ENCODE data around the gene TAF1. TPM values are rescaled to one million over a fixed set of nuclear protein-coding genes. Genes with fewer than 3 reads are reported as not detected.
"Not testable (repeated sequence)": the region's sequence is repeated elsewhere in the genome, so short reads cannot be mapped to it uniquely, and the experiment has no call there.

Gene TAF1
- total and polyA plus RNA-seq, 2 of the 13 experiments (the other 11 are each of a cell fraction or from before 2014, with no cell fraction given): 8.1 to 17.7 TPM

DNA sequence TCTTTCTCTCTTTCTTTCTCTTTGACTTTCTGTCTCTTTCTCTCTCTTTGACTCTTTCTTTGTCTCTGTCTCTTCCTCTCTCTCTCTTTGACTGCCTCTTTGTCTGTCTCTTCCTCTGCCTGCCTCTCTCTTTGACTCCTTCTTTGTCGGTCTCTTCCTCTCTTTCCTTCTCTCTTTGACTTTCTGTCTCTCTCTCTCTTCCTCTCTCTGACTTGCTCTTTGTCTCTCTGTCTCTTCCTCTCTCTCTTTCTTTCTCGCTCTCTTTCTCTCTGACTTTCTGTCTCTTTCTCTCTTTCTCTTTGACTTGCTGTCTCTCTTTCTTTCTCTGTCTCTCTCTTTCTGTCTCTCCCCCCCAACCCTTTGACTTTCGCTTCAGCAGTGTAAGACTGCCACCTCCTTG is 130.3 kb downstream of the TAF1 start (continued):
- TF ChIP-seq, protein P1, sequence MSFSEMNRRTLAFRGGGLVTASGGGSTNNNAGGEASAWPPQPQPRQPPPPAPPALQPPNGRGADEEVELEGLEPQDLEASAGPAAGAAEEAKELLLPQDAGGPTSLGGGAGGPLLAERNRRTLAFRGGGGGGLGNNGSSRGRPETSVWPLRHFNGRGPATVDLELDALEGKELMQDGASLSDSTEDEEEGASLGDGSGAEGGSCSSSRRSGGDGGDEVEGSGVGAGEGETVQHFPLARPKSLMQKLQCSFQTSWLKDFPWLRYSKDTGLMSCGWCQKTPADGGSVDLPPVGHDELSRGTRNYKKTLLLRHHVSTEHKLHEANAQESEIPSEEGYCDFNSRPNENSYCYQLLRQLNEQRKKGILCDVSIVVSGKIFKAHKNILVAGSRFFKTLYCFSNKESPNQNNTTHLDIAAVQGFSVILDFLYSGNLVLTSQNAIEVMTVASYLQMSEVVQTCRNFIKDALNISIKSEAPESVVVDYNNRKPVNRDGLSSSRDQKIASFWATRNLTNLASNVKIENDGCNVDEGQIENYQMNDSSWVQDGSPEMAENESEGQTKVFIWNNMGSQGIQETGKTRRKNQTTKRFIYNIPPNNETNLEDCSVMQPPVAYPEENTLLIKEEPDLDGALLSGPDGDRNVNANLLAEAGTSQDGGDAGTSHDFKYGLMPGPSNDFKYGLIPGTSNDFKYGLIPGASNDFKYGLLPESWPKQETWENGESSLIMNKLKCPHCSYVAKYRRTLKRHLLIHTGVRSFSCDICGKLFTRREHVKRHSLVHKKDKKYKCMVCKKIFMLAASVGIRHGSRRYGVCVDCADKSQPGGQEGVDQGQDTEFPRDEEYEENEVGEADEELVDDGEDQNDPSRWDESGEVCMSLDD (CRISPR knock-in tag; IDR thresholded peaks at IDR 0.05; ENCODE audit: borderline replicate concordance): no peak

DNA sequence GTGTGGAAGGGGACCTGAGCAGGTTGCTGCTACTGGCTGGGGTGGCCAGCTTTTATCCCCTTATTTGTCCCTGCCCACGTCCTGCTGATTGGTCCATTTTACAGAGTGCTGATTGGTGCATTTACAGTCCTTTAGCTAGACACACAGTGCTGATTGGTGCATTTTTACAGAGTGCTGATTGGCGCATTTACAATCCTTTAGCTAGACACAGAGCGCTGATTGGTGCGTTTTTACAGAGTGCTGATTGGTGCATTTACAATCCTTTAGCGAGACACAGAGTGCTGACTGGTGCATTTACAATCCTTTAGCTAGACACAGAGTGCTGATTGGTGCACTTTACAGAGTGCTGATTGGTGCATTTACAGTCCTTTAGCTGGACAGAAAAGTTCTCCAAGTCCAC is 135.9 kb downstream of the TAF1 start:
- H3K4me3 ChIP-seq (replicated peaks in 1 of 3; ENCODE audit: insufficient read depth in 1 of 3, low read depth in 2 of 3, low read length in 3 of 3); H3K27me3 ChIP-seq (ENCODE audit: control insufficient read depth in 1 of 2, insufficient read depth in 2 of 2, low read length in 2 of 2); H3K9ac ChIP-seq (ENCODE audit: insufficient read depth, low read depth, low read length); H3K27ac ChIP-seq (ENCODE audit: extremely low read length, insufficient read depth, low read length); H2AFZ ChIP-seq (ENCODE audit: low read length); POLR2A ChIA-PET; DNase-seq (ENCODE audit: low spot score); BruUV-seq (replicated peaks); FAIRE-seq; H3K4me2 ChIP-seq (ENCODE audit: low read depth, low read length); in situ Hi-C loops (cut with HindIII; ENCODE audit: extremely low pct_ligation_motif_present, low pct_unique_long_range_greater_than_20kb); intact Hi-C loops (cut with micrococcal nuclease; ENCODE audit: unreplicated experiment); CTCF ChIA-PET (ENCODE audit: low intra/inter-chr PET ratio, low total read pairs); H3K79me2 ChIP-seq (ENCODE audit: insufficient read depth, low read length); H3K4me1 ChIP-seq (ENCODE audit: insufficient read depth, low read length); ATAC-seq; H4K20me1 ChIP-seq (ENCODE audit: insufficient read depth, low read length); H3K9me3 ChIP-seq (ENCODE audit: low read length); H3K36me3 ChIP-seq (replicated peaks in 1 of 2; ENCODE audit: control insufficient read depth in 1 of 2, insufficient read depth in 2 of 2, low read length in 2 of 2): not testable (repeated sequence)
- WGBS (ENCODE audit: low lambda C conversion rate): 87% methylated on average over 5 of the region's 5 CpGs
- TF ChIP-seq MAFF (IDR thresholded peaks at IDR 0.05; ENCODE audit: low read depth, low read length) (peak; percentile 11; the same call in 1 of the 2 replicates), NFYC (CRISPR knock-in tag; IDR thresholded peaks at IDR 0.05) (peak; percentile 11; the same call in 1 of the 2 replicates)

DNA sequence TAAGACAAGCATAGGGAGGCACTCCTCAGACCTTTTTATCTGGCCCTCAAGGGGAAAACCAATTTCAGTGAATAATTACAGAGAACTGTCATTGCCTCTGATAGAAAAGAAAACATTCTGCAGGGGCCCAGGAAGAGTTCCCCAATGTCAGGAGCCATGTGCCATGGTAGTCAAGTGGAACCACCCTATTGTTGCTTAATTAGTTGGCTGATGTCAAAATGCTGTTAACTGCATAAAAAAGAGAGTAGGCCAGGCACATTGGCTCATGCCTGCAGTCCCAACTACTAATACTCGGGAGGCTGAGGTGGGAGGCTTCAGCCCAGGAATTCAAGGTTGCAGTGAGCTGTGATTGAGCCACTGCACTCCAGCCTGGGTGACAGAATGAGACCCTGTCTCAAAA is 138.2 kb downstream of the TAF1 start:
- H4K20me1 ChIP-seq (ENCODE audit: insufficient read depth, low read length): no peaks in the 10 kb centered on the region
- ChIA-PET CTCF (ENCODE audit: low intra/inter-chr PET ratio, low total read pairs) (no interaction called here), POLR2A (no interaction called here)
- no peaks in the 10 kb centered on the region for H3K27me3 ChIP-seq (ENCODE audit: control insufficient read depth in 1 of 2, insufficient read depth in 2 of 2, low read length in 2 of 2)
- DNase-seq (ENCODE audit: low spot score): no peak
- H3K27ac ChIP-seq (ENCODE audit: extremely low read length, insufficient read depth, low read length): no peak overlapping the region
- no peaks in the 10 kb centered on the region for H3K36me3 ChIP-seq (replicated peaks in 1 of 2; ENCODE audit: control insufficient read depth in 1 of 2, insufficient read depth in 2 of 2, low read length in 2 of 2)
- no peak for ATAC-seq
- FAIRE-seq: no peak
- H3K4me3 ChIP-seq (replicated peaks in 1 of 3; ENCODE audit: insufficient read depth in 1 of 3, low read depth in 2 of 3, low read length in 3 of 3): no peak overlapping the region
- in situ Hi-C loops (cut with HindIII; ENCODE audit: extremely low pct_ligation_motif_present, low pct_unique_long_range_greater_than_20kb): no loop called here
- H3K4me2 ChIP-seq (ENCODE audit: low read depth, low read length): no peak overlapping the region
- no CpG with 5 or more reads among the region's 1 CpG for WGBS (ENCODE audit: low lambda C conversion rate)
- H3K4me1 ChIP-seq (ENCODE audit: insufficient read depth, low read length): no peaks in the 10 kb centered on the region
- no peaks in the 10 kb centered on the region for H3K9me3 ChIP-seq (ENCODE audit: low read length)
- H3K9ac ChIP-seq (ENCODE audit: insufficient read depth, low read depth, low read length): no peak overlapping the region
- H3K79me2 ChIP-seq (ENCODE audit: insufficient read depth, low read length): no peaks in the 10 kb centered on the region
- no peak overlapping the region for H2AFZ ChIP-seq (ENCODE audit: low read length)
- intact Hi-C loops (cut with micrococcal nuclease; ENCODE audit: unreplicated experiment): no loop called here
- BruUV-seq (replicated peaks): no TSS peak
- TF ChIP-seq ZNF746 (CRISPR knock-in tag; IDR thresholded peaks at IDR 0.05) (no peak), ZNF672 (CRISPR knock-in tag; IDR thresholded peaks at IDR 0.05) (no peak), SSRP1 (CRISPR knock-in tag; IDR thresholded peaks at IDR 0.05) (no peak), MZF1 (CRISPR knock-in tag; IDR thresholded peaks at IDR 0.05; ENCODE audit: borderline replicate concordance) (no peak)

Data from HepG2 (cell line).